Hepatocyte (in vitro differentiated cells): Measurements from ENCODE around the gene CTDSPL2. TPM values are rescaled to one million over a fixed set of nuclear protein-coding genes. Genes with fewer than 3 reads are reported as not detected.
"Not testable (repeated sequence)": the region's sequence is repeated elsewhere in the genome, so short reads cannot be mapped to it uniquely, and the experiment has no call there.

Experiments
- DNase-seq: peaks from one replicate; pipeline ENCODE4 v3.0.0-alpha.2; 2016; ENCODE audit warnings: low spot score
- H2AFZ ChIP-seq: fragments of 200-600 bp; sonication (generic); 2 replicates; pipeline ENCODE4 v1.6.0; 2016; ENCODE audit warnings: antibody characterized with exemption, mild to moderate bottlenecking
- H3K27ac ChIP-seq: fragments of 200-600 bp; sonication (generic); 2 replicates; pipeline ENCODE4 v1.5.1; 2016; ENCODE audit warnings: mild to moderate bottlenecking
- H3K27me3 ChIP-seq: fragments of 200-600 bp; sonication (generic); 2 replicates; pipeline ENCODE4 v1.6.1; 2016
- H3K36me3 ChIP-seq: fragments of 200-600 bp; sonication (generic); replicated peaks from 2 replicates; pipeline ENCODE4 v1.5.1; 2016; ENCODE audit warnings: low read depth; ENCODE audit not compliant: insufficient read depth
- H3K4me1 ChIP-seq: fragments of 200-600 bp; sonication (generic); 2 replicates; pipeline ENCODE4 v1.5.1; 2016; ENCODE audit warnings: mild to moderate bottlenecking, moderate library complexity; ENCODE audit not compliant: insufficient read depth
- H3K4me2 ChIP-seq: fragments of 200-600 bp; sonication (generic); 2 replicates; pipeline ENCODE4 v1.6.0; 2016
- H3K4me3 ChIP-seq: fragments of 200-600 bp; sonication (generic); 2 replicates; pipeline ENCODE4 v1.5.1; 2016; ENCODE audit warnings: mild to moderate bottlenecking
- H3K79me2 ChIP-seq: fragments of 200-600 bp; sonication (generic); 2 replicates; pipeline ENCODE4 v1.6.0; 2017; ENCODE audit warnings: mild to moderate bottlenecking
- H3K9me2 ChIP-seq: fragments of 200-600 bp; sonication (generic); replicated peaks from 2 replicates; pipeline ENCODE4 v1.6.0; 2017; ENCODE audit warnings: mild to moderate bottlenecking; ENCODE audit not compliant: insufficient read depth
- H3K9me3 ChIP-seq: fragments of 200-600 bp; sonication (generic); 2 replicates; pipeline ENCODE4 v1.5.1; 2016; ENCODE audit warnings: low read depth, mild to moderate bottlenecking
- H4K20me1 ChIP-seq: fragments of 200-600 bp; sonication (generic); 2 replicates; pipeline ENCODE4 v1.6.0; 2016; ENCODE audit warnings: mild to moderate bottlenecking; ENCODE audit not compliant: insufficient read depth, poor library complexity, severe bottlenecking
- CTCF ChIP-seq: fragments of 200-600 bp; sonication (generic); IDR thresholded peaks from 2 replicates; pipeline ENCODE4 v1.5.1; 2016; ENCODE audit warnings: antibody characterized with exemption, mild to moderate bottlenecking; ENCODE audit not compliant: poor library complexity
- EZH2 ChIP-seq: fragments of 200-600 bp; sonication (generic); IDR thresholded peaks from 2 replicates; pipeline ENCODE4 v1.6.1; 2016; ENCODE audit warnings: antibody characterized with exemption, mild to moderate bottlenecking, borderline replicate concordance
- EZH2phosphoT487 ChIP-seq: fragments of 200-600 bp; sonication (generic); IDR thresholded peaks from one replicate; pipeline ENCODE4 v1.6.1; 2018; ENCODE audit warnings: antibody characterized with exemption, mild to moderate bottlenecking, low read depth, moderate library complexity; ENCODE audit not compliant: unreplicated experiment, severe bottlenecking
- WGBS: methylation state at CpG from one replicate; pipeline ENCODE4 v1.1.6; 2016; ENCODE audit warnings: low lambda C conversion rate; ENCODE audit errors: missing lambda C conversion rate; 5-methylcytosine and 5-hydroxymethylcytosine counted together
- polyA plus RNA-seq: library from polyadenylated mRNA; unstranded; fragments of >200 nt; fragmentation: Nextera tagmentation; extraction: Ambion mirVana; gene quantifications from 2 replicates; pipeline ENCODE4 v1.2.1, GENCODE V29; 2016
- total RNA-seq: library from RNA; depleted of rRNA; stranded (reverse); fragments of >200 nt; gene quantifications from 2 replicates; pipeline ENCODE4 v1.2.3, GENCODE V29; 2014

CTDSPL2 gene
- total and polyA plus RNA-seq, 2 experiments from 2014 or later = 9.6 to 52.0 TPM

GRCh38 chr15:44537735-44538240 is 110.4 kb downstream of the CTDSPL2 start:
- H3K4me2 ChIP-seq = peak overlapping the region; percentile 81
- no peaks in the 10 kb centered on the region for H3K36me3 ChIP-seq
- H3K79me2 ChIP-seq = peaks cover 69% of the 10 kb centered on the region
- TF ChIP-seq CTCF = no peak
- no peak for TF ChIP-seq EZH2phosphoT487
- no peak for TF ChIP-seq EZH2
- H3K4me1 ChIP-seq = peaks cover 41% of the 10 kb centered on the region
- no peaks in the 10 kb centered on the region for H3K9me3 ChIP-seq
- peak overlapping the region; percentile 99 for H3K27ac ChIP-seq
- H3K27me3 ChIP-seq = no peaks in the 10 kb centered on the region
- DNase-seq = peak; percentile 47
- WGBS = 16% methylated on average over 13 of the region's 13 CpGs
- H3K4me3 ChIP-seq = peak overlapping the region; percentile 92
- H3K9me2 ChIP-seq = no peaks in the 10 kb centered on the region
- H4K20me1 ChIP-seq = peaks cover 4% of the 10 kb centered on the region
- peak overlapping the region; percentile 79 for H2AFZ ChIP-seq

GRCh38 chr15:44541282-44541958 is 114.0 kb downstream of the CTDSPL2 start:
- no peaks in the 10 kb centered on the region for H3K27me3 ChIP-seq
- no peaks in the 10 kb centered on the region for H3K9me2 ChIP-seq
- DNase-seq = peak; percentile 42
- no peak overlapping the region for H3K4me3 ChIP-seq
- peaks cover 89% of the 10 kb centered on the region for H3K79me2 ChIP-seq
- TF ChIP-seq EZH2 (no peak), CTCF (no peak), EZH2phosphoT487 (no peak)
- H3K27ac ChIP-seq = peak overlapping the region; percentile 41
- H3K9me3 ChIP-seq = no peaks in the 10 kb centered on the region
- peaks cover 17% of the 10 kb centered on the region for H4K20me1 ChIP-seq
- no peak overlapping the region for H2AFZ ChIP-seq
- H3K4me2 ChIP-seq = no peak overlapping the region
- H3K36me3 ChIP-seq = no peaks in the 10 kb centered on the region
- WGBS = 91% methylated on average over 4 of the region's 4 CpGs
- peaks cover 32% of the 10 kb centered on the region for H3K4me1 ChIP-seq

GRCh38 chr15:44542596-44542995 is 115.2 kb downstream of the CTDSPL2 start:
- Histone ChIP-seq H3K4me3 (no peak overlapping the region), H3K4me1 (peaks cover 32% of the 10 kb centered on the region), H3K36me3 (no peaks in the 10 kb centered on the region), H3K9me2 (no peaks in the 10 kb centered on the region), H3K9me3 (no peaks in the 10 kb centered on the region), H3K27ac (peak overlapping the region; percentile 41), H4K20me1 (peaks cover 19% of the 10 kb centered on the region), H3K27me3 (no peaks in the 10 kb centered on the region), H3K79me2 (peaks cover 98% of the 10 kb centered on the region), H2AFZ (no peak overlapping the region), H3K4me2 (peak overlapping the region; percentile 21)
- no peak for TF ChIP-seq CTCF
- no peak for TF ChIP-seq EZH2
- TF ChIP-seq EZH2phosphoT487 = no peak
- no peak for DNase-seq

GRCh38 chr15:44544745-44545144 is 117.3 kb downstream of the CTDSPL2 start:
- H3K36me3 ChIP-seq, H3K27ac ChIP-seq, H3K27me3 ChIP-seq, H3K4me2 ChIP-seq, H3K4me3 ChIP-seq, H3K9me2 ChIP-seq, H3K9me3 ChIP-seq, DNase-seq, H2AFZ ChIP-seq: not testable (repeated sequence)
- WGBS = 98% methylated on average over 5 of the region's 5 CpGs
- Histone ChIP-seq H4K20me1 (peaks cover 27% of the 10 kb centered on the region), H3K79me2 (peaks cover 95% of the 10 kb centered on the region), H3K4me1 (peaks cover 22% of the 10 kb centered on the region)
